H1 (cell line): Measurements from ENCODE around the gene SLIT3. TPM values are rescaled to one million over a fixed set of nuclear protein-coding genes. Genes with fewer than 3 reads are reported as not detected.

Experiments
- MAFK ChIP-seq: IDR thresholded peaks from 2 replicates; pipeline ENCODE4 v1.6.1; 2012; ENCODE audit warnings: low read depth, mild to moderate bottlenecking, improper control_type of control experiment, low read length
- NRF1 ChIP-seq: IDR thresholded peaks from 2 replicates; pipeline ENCODE4 v1.6.1; 2011; ENCODE audit warnings: mild to moderate bottlenecking, low read depth, low read length, improper control_type of control experiment
- POLR2A ChIP-seq, 2 experiments: IDR thresholded peaks; 1 replicate in 1 of 2; 2 replicates in 1 of 2; pipeline ENCODE4 v1.6.1; 2011; ENCODE audit warnings: low read depth in 2 of 2, low read length in 2 of 2, mild to moderate bottlenecking in 2 of 2; ENCODE audit errors: control extremely low read depth in 1 of 2
- polyA plus RNA-seq, 7 experiments: library from polyadenylated mRNA; depleted of rRNA in 3 of 7; stranded (reverse) in 5 of 7; unstranded in 2 of 7; fragments of >200 nt in 5 of 7; fragments of 200-250 nt in 2 of 7; gene quantifications; 1 replicate in 5 of 7; 2 replicates in 1 of 7; 4 replicates in 1 of 7; pipeline versions ENCODE4 v1.2.1 to v1.2.3, GENCODE V29; 2011 to 2013; ENCODE audit warnings: missing spikeins in 2 of 7, mixed read lengths in 2 of 7
- total RNA-seq: library from RNA; stranded (reverse); fragmentation: NEBNext Ultra II Directional; extraction: Animal tissue kit (Norgen Biotek cat#: 25700); gene quantifications from 2 replicates; pipeline ENCODE4 v1.2.1, GENCODE V29; 2021
- TF ChIP-seq, protein P1 (sequence below): fragments of 300-600 bp; sonication (generic); IDR thresholded peaks from 2 replicates; pipeline ENCODE4 v1.7.1; 2012; ENCODE audit warnings: low read length, moderate library complexity, mild to moderate bottlenecking, inconsistent platforms; ENCODE audit not compliant: insufficient replicate concordance
- TF ChIP-seq, protein P2 (sequence below): IDR thresholded peaks from 2 replicates; pipeline ENCODE4 v1.6.1; 2011; ENCODE audit warnings: low read length, improper control_type of control experiment

The SLIT3 gene
- total and polyA plus RNA-seq, 2 of the 8 experiments (the other 6 are each of a cell fraction or from before 2014, with no cell fraction given) = 1.1 to 1.2 TPM

DNA sequence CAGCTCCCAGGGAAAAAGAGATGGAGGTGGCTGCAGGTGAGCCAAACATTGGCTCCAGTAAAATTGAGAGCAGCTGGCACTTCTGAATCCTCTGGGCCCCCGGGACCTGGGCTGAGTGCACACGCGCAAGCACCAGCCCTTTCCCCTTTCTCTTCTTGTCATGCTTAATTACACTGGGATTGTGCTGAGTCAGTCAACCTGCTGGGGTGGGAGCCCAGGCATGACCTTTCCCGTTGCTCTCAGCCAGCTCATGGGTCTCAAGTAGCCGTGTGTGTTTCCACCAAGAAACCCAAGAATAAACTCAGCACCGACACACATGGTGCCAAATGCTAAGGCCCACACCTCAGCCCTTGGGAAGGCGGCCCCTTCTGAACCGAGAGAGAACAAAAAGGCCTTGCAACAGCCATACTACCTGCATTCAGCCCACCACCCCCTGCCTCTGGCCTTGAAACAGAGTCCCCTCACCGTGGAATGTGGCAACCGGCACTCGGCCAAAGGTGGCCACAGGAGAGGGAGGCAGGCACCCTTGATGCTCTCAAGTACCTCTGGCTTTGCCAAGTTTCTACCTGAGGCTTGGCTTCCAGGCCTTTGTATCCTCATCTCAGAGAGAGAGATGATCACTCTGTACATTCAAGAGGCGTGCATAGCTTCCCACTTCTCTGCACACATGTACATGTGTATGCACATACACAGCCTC, 28.1 kb downstream of the SLIT3 start (continued):
- TF ChIP-seq, protein P1, sequence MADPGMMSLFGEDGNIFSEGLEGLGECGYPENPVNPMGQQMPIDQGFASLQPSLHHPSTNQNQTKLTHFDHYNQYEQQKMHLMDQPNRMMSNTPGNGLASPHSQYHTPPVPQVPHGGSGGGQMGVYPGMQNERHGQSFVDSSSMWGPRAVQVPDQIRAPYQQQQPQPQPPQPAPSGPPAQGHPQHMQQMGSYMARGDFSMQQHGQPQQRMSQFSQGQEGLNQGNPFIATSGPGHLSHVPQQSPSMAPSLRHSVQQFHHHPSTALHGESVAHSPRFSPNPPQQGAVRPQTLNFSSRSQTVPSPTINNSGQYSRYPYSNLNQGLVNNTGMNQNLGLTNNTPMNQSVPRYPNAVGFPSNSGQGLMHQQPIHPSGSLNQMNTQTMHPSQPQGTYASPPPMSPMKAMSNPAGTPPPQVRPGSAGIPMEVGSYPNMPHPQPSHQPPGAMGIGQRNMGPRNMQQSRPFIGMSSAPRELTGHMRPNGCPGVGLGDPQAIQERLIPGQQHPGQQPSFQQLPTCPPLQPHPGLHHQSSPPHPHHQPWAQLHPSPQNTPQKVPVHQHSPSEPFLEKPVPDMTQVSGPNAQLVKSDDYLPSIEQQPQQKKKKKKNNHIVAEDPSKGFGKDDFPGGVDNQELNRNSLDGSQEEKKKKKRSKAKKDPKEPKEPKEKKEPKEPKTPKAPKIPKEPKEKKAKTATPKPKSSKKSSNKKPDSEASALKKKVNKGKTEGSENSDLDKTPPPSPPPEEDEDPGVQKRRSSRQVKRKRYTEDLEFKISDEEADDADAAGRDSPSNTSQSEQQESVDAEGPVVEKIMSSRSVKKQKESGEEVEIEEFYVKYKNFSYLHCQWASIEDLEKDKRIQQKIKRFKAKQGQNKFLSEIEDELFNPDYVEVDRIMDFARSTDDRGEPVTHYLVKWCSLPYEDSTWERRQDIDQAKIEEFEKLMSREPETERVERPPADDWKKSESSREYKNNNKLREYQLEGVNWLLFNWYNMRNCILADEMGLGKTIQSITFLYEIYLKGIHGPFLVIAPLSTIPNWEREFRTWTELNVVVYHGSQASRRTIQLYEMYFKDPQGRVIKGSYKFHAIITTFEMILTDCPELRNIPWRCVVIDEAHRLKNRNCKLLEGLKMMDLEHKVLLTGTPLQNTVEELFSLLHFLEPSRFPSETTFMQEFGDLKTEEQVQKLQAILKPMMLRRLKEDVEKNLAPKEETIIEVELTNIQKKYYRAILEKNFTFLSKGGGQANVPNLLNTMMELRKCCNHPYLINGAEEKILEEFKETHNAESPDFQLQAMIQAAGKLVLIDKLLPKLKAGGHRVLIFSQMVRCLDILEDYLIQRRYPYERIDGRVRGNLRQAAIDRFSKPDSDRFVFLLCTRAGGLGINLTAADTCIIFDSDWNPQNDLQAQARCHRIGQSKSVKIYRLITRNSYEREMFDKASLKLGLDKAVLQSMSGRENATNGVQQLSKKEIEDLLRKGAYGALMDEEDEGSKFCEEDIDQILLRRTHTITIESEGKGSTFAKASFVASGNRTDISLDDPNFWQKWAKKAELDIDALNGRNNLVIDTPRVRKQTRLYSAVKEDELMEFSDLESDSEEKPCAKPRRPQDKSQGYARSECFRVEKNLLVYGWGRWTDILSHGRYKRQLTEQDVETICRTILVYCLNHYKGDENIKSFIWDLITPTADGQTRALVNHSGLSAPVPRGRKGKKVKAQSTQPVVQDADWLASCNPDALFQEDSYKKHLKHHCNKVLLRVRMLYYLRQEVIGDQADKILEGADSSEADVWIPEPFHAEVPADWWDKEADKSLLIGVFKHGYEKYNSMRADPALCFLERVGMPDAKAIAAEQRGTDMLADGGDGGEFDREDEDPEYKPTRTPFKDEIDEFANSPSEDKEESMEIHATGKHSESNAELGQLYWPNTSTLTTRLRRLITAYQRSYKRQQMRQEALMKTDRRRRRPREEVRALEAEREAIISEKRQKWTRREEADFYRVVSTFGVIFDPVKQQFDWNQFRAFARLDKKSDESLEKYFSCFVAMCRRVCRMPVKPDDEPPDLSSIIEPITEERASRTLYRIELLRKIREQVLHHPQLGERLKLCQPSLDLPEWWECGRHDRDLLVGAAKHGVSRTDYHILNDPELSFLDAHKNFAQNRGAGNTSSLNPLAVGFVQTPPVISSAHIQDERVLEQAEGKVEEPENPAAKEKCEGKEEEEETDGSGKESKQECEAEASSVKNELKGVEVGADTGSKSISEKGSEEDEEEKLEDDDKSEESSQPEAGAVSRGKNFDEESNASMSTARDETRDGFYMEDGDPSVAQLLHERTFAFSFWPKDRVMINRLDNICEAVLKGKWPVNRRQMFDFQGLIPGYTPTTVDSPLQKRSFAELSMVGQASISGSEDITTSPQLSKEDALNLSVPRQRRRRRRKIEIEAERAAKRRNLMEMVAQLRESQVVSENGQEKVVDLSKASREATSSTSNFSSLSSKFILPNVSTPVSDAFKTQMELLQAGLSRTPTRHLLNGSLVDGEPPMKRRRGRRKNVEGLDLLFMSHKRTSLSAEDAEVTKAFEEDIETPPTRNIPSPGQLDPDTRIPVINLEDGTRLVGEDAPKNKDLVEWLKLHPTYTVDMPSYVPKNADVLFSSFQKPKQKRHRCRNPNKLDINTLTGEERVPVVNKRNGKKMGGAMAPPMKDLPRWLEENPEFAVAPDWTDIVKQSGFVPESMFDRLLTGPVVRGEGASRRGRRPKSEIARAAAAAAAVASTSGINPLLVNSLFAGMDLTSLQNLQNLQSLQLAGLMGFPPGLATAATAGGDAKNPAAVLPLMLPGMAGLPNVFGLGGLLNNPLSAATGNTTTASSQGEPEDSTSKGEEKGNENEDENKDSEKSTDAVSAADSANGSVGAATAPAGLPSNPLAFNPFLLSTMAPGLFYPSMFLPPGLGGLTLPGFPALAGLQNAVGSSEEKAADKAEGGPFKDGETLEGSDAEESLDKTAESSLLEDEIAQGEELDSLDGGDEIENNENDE = no peak
- TF ChIP-seq, protein P2, sequence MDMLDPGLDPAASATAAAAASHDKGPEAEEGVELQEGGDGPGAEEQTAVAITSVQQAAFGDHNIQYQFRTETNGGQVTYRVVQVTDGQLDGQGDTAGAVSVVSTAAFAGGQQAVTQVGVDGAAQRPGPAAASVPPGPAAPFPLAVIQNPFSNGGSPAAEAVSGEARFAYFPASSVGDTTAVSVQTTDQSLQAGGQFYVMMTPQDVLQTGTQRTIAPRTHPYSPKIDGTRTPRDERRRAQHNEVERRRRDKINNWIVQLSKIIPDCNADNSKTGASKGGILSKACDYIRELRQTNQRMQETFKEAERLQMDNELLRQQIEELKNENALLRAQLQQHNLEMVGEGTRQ = no peak
- no peak for TF ChIP-seq POLR2A (IDR thresholded peaks at IDR 0.05; ENCODE audit: control extremely low read depth in 1 of 2, low read depth in 2 of 2, low read length in 2 of 2)
- peak; percentile 33; the same call in 1 of the 2 replicates for TF ChIP-seq MAFK
- no peak for TF ChIP-seq NRF1
- TF ChIP-seq, all 59 proteins: peak for 3
